ENCODE measurements around the gene PAGE2.
"Not testable (repeated sequence)": the region's sequence is repeated elsewhere in the genome, so short reads cannot be mapped to it uniquely, and the experiment has no call there.

Gene PAGE2

DNA sequence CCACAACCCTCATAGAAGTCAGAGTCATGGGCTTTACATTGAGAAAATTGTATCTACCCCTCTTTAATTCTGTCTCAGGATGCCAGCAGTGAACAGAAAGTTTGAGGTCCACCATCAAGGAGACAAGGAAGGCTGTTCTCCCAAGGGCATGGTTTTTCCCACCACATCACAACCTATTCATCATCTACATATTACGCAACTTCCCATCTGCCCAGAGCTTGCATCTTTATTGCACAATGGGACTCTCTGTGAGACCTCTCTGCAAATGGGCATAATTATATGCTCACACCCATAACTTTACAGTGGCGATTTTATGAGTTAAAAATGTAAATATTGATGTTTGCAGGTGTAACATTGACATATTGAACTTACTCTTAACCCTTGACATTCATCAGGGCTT, 38.9 kb downstream of the PAGE2 start:
- DNase-seq = no peak

DNA sequence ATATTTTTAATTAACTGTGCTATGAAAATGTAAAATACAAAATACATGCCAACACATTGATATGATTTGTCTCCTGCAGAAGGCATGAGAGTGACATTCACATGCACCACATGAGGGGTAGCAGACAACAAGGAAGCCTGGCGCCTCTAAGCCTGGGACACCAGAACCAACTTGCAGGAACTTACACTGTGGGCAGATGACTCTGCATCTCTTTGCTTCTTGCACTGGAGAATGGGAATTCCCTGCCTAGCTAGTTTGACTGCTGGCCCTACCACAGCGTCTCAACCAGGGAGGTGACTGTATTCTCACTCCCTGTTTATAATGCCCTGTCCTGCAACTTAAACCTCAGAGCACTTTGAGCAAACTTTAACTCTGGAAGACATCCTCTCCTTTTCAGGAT, 40.5 kb downstream of the PAGE2 start:
- no peak for DNase-seq

DNA sequence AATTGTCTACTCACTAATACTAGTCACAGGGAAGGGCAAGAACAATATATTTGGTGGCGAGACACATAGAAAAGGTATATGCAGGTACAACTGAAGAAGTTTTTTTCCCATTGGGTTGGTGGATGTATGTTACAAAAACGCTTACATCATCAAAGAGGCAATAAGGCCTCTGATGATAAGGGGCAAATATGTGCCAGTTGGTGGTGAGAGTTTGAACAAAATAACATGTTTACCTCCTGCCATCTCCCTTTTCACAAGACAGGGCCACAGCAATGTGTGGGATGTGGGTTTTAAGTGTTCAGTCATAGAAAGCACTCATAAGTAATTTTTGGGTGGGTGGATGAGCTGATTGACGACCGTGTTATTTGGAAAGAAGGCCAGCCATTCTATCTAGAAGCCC, 41.7 kb downstream of the PAGE2 start:
- no peak for DNase-seq

- DNase-seq = no peak
Observed at GRCh38 chrX:55132416-55132815, 43.6 kb downstream of the PAGE2 start.

- DNase-seq = peak; percentile 22
Observed at GRCh38 chrX:55135171-55135570, 46.4 kb downstream of the PAGE2 start.

DNA sequence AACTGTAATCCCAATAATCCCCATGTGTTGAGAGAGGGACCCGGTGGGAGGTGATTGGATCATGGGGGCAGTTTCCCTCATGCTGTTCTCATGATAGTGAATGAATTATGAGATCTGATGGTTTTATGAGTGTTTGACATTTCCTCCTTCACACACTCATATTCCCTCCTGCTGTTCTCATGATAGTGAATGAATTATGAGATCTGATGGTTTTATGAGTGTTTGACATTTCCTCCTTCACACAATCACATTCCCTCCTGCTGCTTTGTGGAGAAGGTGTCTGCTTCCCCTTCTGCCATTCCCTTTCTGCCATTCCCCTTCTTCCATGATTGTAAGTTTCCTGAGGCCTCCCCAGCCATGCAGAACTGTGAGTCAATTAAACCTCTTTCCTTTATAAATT, 52.0 kb downstream of the PAGE2 start:
- not testable (repeated sequence) for DNase-seq
